OCI-LY3 (cell line): ENCODE results near the gene NANOS2.

Experiments used
- EZH2phosphoT487 ChIP-seq: fragments of 200-600 bp; shearing (Covaris generic); IDR thresholded peaks from 2 replicates; pipeline ENCODE4 v1.6.1; 2018; ENCODE audit warnings: antibody characterized with exemption, mixed run types, low read depth
- TF ChIP-seq, protein P1 (sequence below): fragments of 200-600, 300-600 bp; sonication (generic); IDR thresholded peaks from 2 replicates; pipeline ENCODE4 v1.5.1; 2014; ENCODE audit warnings: antibody characterized with exemption, low read length, low read depth

DNA sequence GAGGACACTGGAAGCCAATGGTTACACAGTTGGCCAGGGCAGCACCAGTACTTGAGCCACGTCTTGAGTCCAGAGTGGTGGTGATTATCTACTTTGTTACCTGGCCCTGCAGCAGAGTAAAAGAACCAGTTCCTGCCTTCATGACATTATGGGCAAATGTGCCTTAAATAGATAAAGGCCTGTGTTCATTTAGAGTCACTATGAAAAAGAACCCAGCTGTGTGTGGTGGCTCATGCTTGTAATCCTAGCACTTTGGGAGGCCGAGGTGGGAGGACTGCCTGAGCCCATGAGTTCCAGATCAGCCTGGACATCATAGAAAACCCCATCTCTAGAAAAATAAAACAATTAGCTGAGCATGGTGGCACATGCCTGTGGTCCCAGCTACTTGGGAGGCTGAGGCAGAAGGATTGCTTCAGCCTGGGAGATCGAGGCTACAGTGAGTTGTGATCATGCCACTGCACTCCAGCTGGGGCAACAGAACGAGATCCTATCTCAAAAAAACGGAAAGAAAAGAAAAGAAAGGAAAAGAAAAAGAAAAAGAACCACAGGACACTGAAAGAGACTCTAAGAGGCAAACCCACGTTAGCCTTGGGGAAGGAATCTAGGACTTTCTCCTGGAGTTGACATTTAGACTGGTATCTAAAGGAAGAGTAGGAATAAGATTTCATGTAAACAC lies 25.2 kb downstream of the NANOS2 start:
- TF ChIP-seq, protein P1, sequence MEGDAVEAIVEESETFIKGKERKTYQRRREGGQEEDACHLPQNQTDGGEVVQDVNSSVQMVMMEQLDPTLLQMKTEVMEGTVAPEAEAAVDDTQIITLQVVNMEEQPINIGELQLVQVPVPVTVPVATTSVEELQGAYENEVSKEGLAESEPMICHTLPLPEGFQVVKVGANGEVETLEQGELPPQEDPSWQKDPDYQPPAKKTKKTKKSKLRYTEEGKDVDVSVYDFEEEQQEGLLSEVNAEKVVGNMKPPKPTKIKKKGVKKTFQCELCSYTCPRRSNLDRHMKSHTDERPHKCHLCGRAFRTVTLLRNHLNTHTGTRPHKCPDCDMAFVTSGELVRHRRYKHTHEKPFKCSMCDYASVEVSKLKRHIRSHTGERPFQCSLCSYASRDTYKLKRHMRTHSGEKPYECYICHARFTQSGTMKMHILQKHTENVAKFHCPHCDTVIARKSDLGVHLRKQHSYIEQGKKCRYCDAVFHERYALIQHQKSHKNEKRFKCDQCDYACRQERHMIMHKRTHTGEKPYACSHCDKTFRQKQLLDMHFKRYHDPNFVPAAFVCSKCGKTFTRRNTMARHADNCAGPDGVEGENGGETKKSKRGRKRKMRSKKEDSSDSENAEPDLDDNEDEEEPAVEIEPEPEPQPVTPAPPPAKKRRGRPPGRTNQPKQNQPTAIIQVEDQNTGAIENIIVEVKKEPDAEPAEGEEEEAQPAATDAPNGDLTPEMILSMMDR = no peak
- no peak for TF ChIP-seq EZH2phosphoT487
